ENCODE results near the gene TCL1B. TPM values are rescaled to one million over a fixed set of nuclear protein-coding genes. Genes with fewer than 3 reads are reported as not detected.

TCL1B gene
- total RNA-seq, 1 experiment from 2014 or later = not detected

DNA sequence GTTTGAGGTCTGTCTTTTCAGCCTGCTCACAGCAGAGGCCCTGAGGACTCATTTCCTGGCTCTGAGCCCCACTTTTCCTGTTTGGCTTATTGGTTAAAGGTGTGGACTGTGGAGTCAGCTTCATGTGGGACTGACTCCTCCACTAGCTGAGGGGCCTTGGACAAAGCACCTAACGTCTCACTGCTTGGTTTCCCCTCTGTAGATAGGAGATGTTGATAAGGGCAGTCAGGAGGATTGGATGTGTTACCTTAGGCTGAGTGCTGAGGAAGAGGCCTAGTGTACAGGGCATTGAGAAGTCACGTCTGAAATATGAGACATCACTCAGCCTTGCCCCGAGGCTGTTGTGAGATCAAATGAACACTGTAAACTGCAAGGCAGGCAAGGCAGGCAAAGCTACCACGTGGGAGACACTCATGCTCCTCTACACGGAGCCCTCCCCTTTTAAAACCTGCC is 54.8 kb downstream of the TCL1B start:
- H3K4me1 ChIP-seq (ENCODE audit: control insufficient read depth, insufficient read depth, low read length) = no peaks in the 10 kb centered on the region
- POLR2A ChIA-PET = no interaction called here
- in situ Hi-C loops (cut with HindIII; ENCODE audit: low pct_unique_long_range_greater_than_20kb, low sequenced_read_pairs) = no loop called here
- H3K4me3 ChIP-seq (ENCODE audit: low read depth in 2 of 2, low read length in 2 of 2) = no peak overlapping the region
- BruUV-seq (replicated peaks) = no TSS peak
- H3K27me3 ChIP-seq (ENCODE audit: control insufficient read depth, insufficient read depth, low read length) = no peaks in the 10 kb centered on the region
- H3K36me3 ChIP-seq (ENCODE audit: control insufficient read depth, insufficient read depth, low read length) = no peaks in the 10 kb centered on the region
- no peak for ATAC-seq
- CTCF ChIA-PET = no interaction called here
- intact Hi-C loops (cut with micrococcal nuclease; ENCODE audit: unreplicated experiment) = no loop called here
- no peak overlapping the region for H3K27ac ChIP-seq (ENCODE audit: low read length)
- no peaks in the 10 kb centered on the region for H3K9me3 ChIP-seq (ENCODE audit: control insufficient read depth, insufficient read depth, low read depth, low read length)
- DNase-seq (ENCODE audit: low read depth, low spot score) = no peak
- TF ChIP-seq TCF7L2 (IDR thresholded peaks at IDR 0.05; ENCODE audit: low read depth, low read length) = no peak
- TF ChIP-seq, protein P1, sequence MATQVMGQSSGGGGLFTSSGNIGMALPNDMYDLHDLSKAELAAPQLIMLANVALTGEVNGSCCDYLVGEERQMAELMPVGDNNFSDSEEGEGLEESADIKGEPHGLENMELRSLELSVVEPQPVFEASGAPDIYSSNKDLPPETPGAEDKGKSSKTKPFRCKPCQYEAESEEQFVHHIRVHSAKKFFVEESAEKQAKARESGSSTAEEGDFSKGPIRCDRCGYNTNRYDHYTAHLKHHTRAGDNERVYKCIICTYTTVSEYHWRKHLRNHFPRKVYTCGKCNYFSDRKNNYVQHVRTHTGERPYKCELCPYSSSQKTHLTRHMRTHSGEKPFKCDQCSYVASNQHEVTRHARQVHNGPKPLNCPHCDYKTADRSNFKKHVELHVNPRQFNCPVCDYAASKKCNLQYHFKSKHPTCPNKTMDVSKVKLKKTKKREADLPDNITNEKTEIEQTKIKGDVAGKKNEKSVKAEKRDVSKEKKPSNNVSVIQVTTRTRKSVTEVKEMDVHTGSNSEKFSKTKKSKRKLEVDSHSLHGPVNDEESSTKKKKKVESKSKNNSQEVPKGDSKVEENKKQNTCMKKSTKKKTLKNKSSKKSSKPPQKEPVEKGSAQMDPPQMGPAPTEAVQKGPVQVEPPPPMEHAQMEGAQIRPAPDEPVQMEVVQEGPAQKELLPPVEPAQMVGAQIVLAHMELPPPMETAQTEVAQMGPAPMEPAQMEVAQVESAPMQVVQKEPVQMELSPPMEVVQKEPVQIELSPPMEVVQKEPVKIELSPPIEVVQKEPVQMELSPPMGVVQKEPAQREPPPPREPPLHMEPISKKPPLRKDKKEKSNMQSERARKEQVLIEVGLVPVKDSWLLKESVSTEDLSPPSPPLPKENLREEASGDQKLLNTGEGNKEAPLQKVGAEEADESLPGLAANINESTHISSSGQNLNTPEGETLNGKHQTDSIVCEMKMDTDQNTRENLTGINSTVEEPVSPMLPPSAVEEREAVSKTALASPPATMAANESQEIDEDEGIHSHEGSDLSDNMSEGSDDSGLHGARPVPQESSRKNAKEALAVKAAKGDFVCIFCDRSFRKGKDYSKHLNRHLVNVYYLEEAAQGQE (IDR thresholded peaks at IDR 0.05; ENCODE audit: insufficient read depth in 1 of 2, low read depth in 2 of 2, low read length in 1 of 2) = no peak
- TF ChIP-seq, protein P2, sequence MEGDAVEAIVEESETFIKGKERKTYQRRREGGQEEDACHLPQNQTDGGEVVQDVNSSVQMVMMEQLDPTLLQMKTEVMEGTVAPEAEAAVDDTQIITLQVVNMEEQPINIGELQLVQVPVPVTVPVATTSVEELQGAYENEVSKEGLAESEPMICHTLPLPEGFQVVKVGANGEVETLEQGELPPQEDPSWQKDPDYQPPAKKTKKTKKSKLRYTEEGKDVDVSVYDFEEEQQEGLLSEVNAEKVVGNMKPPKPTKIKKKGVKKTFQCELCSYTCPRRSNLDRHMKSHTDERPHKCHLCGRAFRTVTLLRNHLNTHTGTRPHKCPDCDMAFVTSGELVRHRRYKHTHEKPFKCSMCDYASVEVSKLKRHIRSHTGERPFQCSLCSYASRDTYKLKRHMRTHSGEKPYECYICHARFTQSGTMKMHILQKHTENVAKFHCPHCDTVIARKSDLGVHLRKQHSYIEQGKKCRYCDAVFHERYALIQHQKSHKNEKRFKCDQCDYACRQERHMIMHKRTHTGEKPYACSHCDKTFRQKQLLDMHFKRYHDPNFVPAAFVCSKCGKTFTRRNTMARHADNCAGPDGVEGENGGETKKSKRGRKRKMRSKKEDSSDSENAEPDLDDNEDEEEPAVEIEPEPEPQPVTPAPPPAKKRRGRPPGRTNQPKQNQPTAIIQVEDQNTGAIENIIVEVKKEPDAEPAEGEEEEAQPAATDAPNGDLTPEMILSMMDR (IDR thresholded peaks at IDR 0.05) = no peak
- TF ChIP-seq POLR2AphosphoS5 (IDR thresholded peaks at IDR 0.05; ENCODE audit: low read depth, low read length) = no peak
- TF ChIP-seq SIN3A (IDR thresholded peaks at IDR 0.05; ENCODE audit: borderline replicate concordance, insufficient read depth, low read depth, low read length) = no peak

GRCh38 chr14:95741781-95742180 is 55.6 kb downstream of the TCL1B start:
- DNase-seq (ENCODE audit: low read depth, low spot score) (no peak), ATAC-seq (no peak)
- intact Hi-C loops (cut with micrococcal nuclease; ENCODE audit: unreplicated experiment) (no loop called here), in situ Hi-C loops (cut with HindIII; ENCODE audit: low pct_unique_long_range_greater_than_20kb, low sequenced_read_pairs) (no loop called here)
- no peaks in the 10 kb centered on the region for H3K4me1 ChIP-seq (ENCODE audit: control insufficient read depth, insufficient read depth, low read length)
- ChIA-PET CTCF (no interaction called here), POLR2A (no interaction called here)
- no peak overlapping the region for H3K27ac ChIP-seq (ENCODE audit: low read length)
- H3K9me3 ChIP-seq (ENCODE audit: control insufficient read depth, insufficient read depth, low read depth, low read length) = no peaks in the 10 kb centered on the region
- H3K36me3 ChIP-seq (ENCODE audit: control insufficient read depth, insufficient read depth, low read length) = no peaks in the 10 kb centered on the region
- no peaks in the 10 kb centered on the region for H3K27me3 ChIP-seq (ENCODE audit: control insufficient read depth, insufficient read depth, low read length)
- H3K4me3 ChIP-seq (ENCODE audit: low read depth in 2 of 2, low read length in 2 of 2) = no peak overlapping the region
- BruUV-seq (replicated peaks) = no TSS peak
- no peak for TF ChIP-seq SIN3A (IDR thresholded peaks at IDR 0.05; ENCODE audit: borderline replicate concordance, insufficient read depth, low read depth, low read length)

Other genes starting within 250 kb of the TCL1B start
- 6.2 TPM for gene SYNE3, start 169.8 kb upstream of the TCL1B start, total RNA-seq (2021; ENCODE audit: unreplicated experiment)
- gene GLRX5, start 151.4 kb upstream of the TCL1B start, total RNA-seq (2021; ENCODE audit: unreplicated experiment) = 38.6 TPM
- not detected for gene TCL1A, start 27.7 kb downstream of the TCL1B start, total RNA-seq (2021; ENCODE audit: unreplicated experiment)
- gene TUNAR, start 190.4 kb downstream of the TCL1B start, total RNA-seq (2021; ENCODE audit: unreplicated experiment) = 0.10 TPM

Data from Panc1 (cell line).